H1 (cell line): Measurements from ENCODE around the gene C1orf21. TPM values are rescaled to one million over a fixed set of nuclear protein-coding genes. Genes with fewer than 3 reads are reported as not detected.

Experiments
- EZH2 ChIP-seq: fragments of 200-600 bp; sonication (generic); IDR thresholded peaks from 2 replicates; pipeline ENCODE4 v1.7.1; 2012; ENCODE audit warnings: low read depth, mild to moderate bottlenecking, moderate library complexity, low read length, inconsistent platforms; ENCODE audit not compliant: severe bottlenecking
- KDM4A ChIP-seq: IDR thresholded peaks from one replicate; pipeline ENCODE4 v1.7.1; 2012; ENCODE audit warnings: low read depth, mild to moderate bottlenecking, moderate library complexity, low read length, inconsistent platforms; ENCODE audit not compliant: severe bottlenecking
- RFX5 ChIP-seq: IDR thresholded peaks from 2 replicates; pipeline ENCODE4 v1.6.1; 2011; ENCODE audit warnings: low read depth, low read length, improper control_type of control experiment, borderline replicate concordance
- RXRA ChIP-seq: IDR thresholded peaks from 2 replicates; pipeline ENCODE4 v1.6.1; 2011; ENCODE audit warnings: low read depth, mild to moderate bottlenecking, low read length, moderate library complexity; ENCODE audit not compliant: insufficient read depth
- SAP30 ChIP-seq: fragments of 300-600 bp; sonication (generic); IDR thresholded peaks from 2 replicates; pipeline ENCODE4 v1.7.1; 2012; ENCODE audit warnings: low read length, moderate library complexity, mild to moderate bottlenecking, inconsistent platforms; ENCODE audit not compliant: insufficient read depth, insufficient replicate concordance
- TBP ChIP-seq: IDR thresholded peaks from 2 replicates; pipeline ENCODE4 v1.6.1; 2011; ENCODE audit warnings: low read depth, low read length, improper control_type of control experiment
- TEAD4 ChIP-seq: IDR thresholded peaks from 2 replicates; pipeline ENCODE4 v1.6.1; 2012; ENCODE audit warnings: low read depth, low read length, inconsistent platforms, mixed read lengths
- polyA plus RNA-seq, 7 experiments: library from polyadenylated mRNA; depleted of rRNA in 3 of 7; stranded (reverse) in 5 of 7; unstranded in 2 of 7; fragments of >200 nt in 5 of 7; fragments of 200-250 nt in 2 of 7; gene quantifications; 1 replicate in 5 of 7; 2 replicates in 1 of 7; 4 replicates in 1 of 7; pipeline versions ENCODE4 v1.2.1 to v1.2.3, GENCODE V29; 2011 to 2013; ENCODE audit warnings: missing spikeins in 2 of 7, mixed read lengths in 2 of 7
- total RNA-seq: library from RNA; stranded (reverse); fragmentation: NEBNext Ultra II Directional; extraction: Animal tissue kit (Norgen Biotek cat#: 25700); gene quantifications from 2 replicates; pipeline ENCODE4 v1.2.1, GENCODE V29; 2021
- TF ChIP-seq, protein P1 (sequence below): fragments of 300-600 bp; sonication (generic); IDR thresholded peaks from 2 replicates; pipeline ENCODE4 v1.7.1; 2012; ENCODE audit warnings: low read length, moderate library complexity, mild to moderate bottlenecking, inconsistent platforms; ENCODE audit not compliant: insufficient replicate concordance
- TF ChIP-seq, protein P2 (sequence below): IDR thresholded peaks from 2 replicates; pipeline ENCODE4 v1.6.1; 2012; ENCODE audit warnings: inconsistent platforms
- TF ChIP-seq, protein P3 (sequence below): IDR thresholded peaks from 2 replicates; pipeline ENCODE4 v1.6.1; 2012; ENCODE audit warnings: inconsistent platforms

Gene C1orf21
- total and polyA plus RNA-seq, 2 of the 8 experiments (the other 6 are each of a cell fraction or from before 2014, with no cell fraction given) = 16.6 to 51.0 TPM

DNA sequence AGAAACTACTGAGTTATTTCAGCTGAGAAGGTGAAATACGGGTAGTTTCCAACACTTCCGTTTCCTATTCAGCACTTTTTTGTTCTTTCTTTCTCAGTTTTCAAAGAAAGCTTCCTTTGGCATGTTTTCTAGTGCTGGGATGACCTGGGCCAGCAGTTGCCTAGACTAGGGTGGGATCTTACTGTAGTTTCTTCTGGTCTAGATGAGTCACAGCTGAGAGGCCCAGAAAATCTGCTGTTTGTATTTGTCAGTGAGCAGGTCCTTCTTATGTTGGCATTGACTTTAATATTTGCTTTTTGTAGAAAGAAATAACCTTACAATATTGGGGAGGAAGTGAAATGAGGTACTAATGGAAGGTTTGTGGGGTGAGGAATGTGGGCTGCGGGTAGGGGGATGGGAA, 22.2 kb downstream of the C1orf21 start (continued):
- TF ChIP-seq, protein P1, sequence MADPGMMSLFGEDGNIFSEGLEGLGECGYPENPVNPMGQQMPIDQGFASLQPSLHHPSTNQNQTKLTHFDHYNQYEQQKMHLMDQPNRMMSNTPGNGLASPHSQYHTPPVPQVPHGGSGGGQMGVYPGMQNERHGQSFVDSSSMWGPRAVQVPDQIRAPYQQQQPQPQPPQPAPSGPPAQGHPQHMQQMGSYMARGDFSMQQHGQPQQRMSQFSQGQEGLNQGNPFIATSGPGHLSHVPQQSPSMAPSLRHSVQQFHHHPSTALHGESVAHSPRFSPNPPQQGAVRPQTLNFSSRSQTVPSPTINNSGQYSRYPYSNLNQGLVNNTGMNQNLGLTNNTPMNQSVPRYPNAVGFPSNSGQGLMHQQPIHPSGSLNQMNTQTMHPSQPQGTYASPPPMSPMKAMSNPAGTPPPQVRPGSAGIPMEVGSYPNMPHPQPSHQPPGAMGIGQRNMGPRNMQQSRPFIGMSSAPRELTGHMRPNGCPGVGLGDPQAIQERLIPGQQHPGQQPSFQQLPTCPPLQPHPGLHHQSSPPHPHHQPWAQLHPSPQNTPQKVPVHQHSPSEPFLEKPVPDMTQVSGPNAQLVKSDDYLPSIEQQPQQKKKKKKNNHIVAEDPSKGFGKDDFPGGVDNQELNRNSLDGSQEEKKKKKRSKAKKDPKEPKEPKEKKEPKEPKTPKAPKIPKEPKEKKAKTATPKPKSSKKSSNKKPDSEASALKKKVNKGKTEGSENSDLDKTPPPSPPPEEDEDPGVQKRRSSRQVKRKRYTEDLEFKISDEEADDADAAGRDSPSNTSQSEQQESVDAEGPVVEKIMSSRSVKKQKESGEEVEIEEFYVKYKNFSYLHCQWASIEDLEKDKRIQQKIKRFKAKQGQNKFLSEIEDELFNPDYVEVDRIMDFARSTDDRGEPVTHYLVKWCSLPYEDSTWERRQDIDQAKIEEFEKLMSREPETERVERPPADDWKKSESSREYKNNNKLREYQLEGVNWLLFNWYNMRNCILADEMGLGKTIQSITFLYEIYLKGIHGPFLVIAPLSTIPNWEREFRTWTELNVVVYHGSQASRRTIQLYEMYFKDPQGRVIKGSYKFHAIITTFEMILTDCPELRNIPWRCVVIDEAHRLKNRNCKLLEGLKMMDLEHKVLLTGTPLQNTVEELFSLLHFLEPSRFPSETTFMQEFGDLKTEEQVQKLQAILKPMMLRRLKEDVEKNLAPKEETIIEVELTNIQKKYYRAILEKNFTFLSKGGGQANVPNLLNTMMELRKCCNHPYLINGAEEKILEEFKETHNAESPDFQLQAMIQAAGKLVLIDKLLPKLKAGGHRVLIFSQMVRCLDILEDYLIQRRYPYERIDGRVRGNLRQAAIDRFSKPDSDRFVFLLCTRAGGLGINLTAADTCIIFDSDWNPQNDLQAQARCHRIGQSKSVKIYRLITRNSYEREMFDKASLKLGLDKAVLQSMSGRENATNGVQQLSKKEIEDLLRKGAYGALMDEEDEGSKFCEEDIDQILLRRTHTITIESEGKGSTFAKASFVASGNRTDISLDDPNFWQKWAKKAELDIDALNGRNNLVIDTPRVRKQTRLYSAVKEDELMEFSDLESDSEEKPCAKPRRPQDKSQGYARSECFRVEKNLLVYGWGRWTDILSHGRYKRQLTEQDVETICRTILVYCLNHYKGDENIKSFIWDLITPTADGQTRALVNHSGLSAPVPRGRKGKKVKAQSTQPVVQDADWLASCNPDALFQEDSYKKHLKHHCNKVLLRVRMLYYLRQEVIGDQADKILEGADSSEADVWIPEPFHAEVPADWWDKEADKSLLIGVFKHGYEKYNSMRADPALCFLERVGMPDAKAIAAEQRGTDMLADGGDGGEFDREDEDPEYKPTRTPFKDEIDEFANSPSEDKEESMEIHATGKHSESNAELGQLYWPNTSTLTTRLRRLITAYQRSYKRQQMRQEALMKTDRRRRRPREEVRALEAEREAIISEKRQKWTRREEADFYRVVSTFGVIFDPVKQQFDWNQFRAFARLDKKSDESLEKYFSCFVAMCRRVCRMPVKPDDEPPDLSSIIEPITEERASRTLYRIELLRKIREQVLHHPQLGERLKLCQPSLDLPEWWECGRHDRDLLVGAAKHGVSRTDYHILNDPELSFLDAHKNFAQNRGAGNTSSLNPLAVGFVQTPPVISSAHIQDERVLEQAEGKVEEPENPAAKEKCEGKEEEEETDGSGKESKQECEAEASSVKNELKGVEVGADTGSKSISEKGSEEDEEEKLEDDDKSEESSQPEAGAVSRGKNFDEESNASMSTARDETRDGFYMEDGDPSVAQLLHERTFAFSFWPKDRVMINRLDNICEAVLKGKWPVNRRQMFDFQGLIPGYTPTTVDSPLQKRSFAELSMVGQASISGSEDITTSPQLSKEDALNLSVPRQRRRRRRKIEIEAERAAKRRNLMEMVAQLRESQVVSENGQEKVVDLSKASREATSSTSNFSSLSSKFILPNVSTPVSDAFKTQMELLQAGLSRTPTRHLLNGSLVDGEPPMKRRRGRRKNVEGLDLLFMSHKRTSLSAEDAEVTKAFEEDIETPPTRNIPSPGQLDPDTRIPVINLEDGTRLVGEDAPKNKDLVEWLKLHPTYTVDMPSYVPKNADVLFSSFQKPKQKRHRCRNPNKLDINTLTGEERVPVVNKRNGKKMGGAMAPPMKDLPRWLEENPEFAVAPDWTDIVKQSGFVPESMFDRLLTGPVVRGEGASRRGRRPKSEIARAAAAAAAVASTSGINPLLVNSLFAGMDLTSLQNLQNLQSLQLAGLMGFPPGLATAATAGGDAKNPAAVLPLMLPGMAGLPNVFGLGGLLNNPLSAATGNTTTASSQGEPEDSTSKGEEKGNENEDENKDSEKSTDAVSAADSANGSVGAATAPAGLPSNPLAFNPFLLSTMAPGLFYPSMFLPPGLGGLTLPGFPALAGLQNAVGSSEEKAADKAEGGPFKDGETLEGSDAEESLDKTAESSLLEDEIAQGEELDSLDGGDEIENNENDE = no peak
- TF ChIP-seq, protein P2, sequence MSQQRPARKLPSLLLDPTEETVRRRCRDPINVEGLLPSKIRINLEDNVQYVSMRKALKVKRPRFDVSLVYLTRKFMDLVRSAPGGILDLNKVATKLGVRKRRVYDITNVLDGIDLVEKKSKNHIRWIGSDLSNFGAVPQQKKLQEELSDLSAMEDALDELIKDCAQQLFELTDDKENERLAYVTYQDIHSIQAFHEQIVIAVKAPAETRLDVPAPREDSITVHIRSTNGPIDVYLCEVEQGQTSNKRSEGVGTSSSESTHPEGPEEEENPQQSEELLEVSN = no peak
- no peak for TF ChIP-seq TBP
- no peak for TF ChIP-seq RFX5
- TF ChIP-seq, protein P3, sequence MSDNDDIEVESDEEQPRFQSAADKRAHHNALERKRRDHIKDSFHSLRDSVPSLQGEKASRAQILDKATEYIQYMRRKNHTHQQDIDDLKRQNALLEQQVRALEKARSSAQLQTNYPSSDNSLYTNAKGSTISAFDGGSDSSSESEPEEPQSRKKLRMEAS = no peak
- TF ChIP-seq KDM4A = no peak
- TF ChIP-seq RXRA = no peak
- TF ChIP-seq EZH2 = no peak
- no peak for TF ChIP-seq TEAD4
- TF ChIP-seq SAP30 = no peak
